GM12878 (cell line): ENCODE results near the gene TYROBP. TPM values are rescaled to one million over a fixed set of nuclear protein-coding genes. Genes with fewer than 3 reads are reported as not detected.

Source experiments
- ATAC-seq: fragments of 200-7000 bp; cut with Tn5 transposase; 3 replicates; pipeline ENCODE4 v1.9.1; 2020; ENCODE audit warnings: mild to moderate bottlenecking, moderate library complexity
- Bru-seq: library from RNA; stranded (reverse); fragments of 400-500 nt; gene quantifications from one replicate; lab custom pipeline; 2021; lab: Mats Ljungman, UMichigan
- BruChase-seq, 2 experiments: library from RNA; stranded (reverse); fragments of 400-500 nt; gene quantifications; one replicate each; lab custom pipeline; 2021; lab: Mats Ljungman, UMichigan
- BruUV-seq: library from RNA; stranded (reverse); fragments of 400-500 nt; replicated peaks from 2 replicates; lab custom pipeline; 2021; lab: Mats Ljungman, UMichigan
- CTCF ChIA-PET: fragments of 300-600 bp; sonication (Branson Sonifier 250); formaldehyde crosslinking; extraction: SDS; loops from one replicate; lab custom pipeline; 2021; ENCODE audit warnings: inconsistent platforms; lab: Yijun Ruan, JAX
- POLR2A ChIA-PET: fragments of 350-600 bp; formaldehyde crosslinking; extraction: SDS; loops from one replicate; lab custom pipeline; 2021; ENCODE audit warnings: inconsistent platforms; lab: Charles Lee
- RAD21 ChIA-PET: fragments of 300-600 bp; sonication (Branson Sonifier 250); formaldehyde crosslinking; loops from one replicate; lab custom pipeline; 2023; ENCODE audit warnings: antibody characterized with exemption; ENCODE audit not compliant: unreplicated experiment; lab: Charles Lee
- SMC1A ChIA-PET: fragments of 300-600 bp; sonication (Branson Sonifier 250); formaldehyde crosslinking; loops from one replicate; lab custom pipeline; 2023; ENCODE audit not compliant: unreplicated experiment, uncharacterized antibody; lab: Charles Lee
- DNase-seq: peaks from one replicate; pipeline ENCODE4 v3.0.0-alpha.2; 2011; ENCODE audit warnings: low read depth, low spot score
- FAIRE-seq: peaks from 3 replicates; lab custom pipeline; 2011; peaks lifted over from hg19 to GRCh38; lab: Jason Lieb, UNC
- H2AFZ ChIP-seq: 2 replicates; pipeline ENCODE4 v1.6.0; 2011; ENCODE audit warnings: low read depth, low read length, control low read depth; ENCODE audit not compliant: control insufficient read depth
- H3K27ac ChIP-seq: 2 replicates; pipeline ENCODE4 v1.5.1; 2011; ENCODE audit warnings: control low read depth; ENCODE audit not compliant: control insufficient read depth, insufficient read depth
- H3K27me3 ChIP-seq, 2 experiments: replicated peaks in 1 of 2; 2 replicates each; pipeline versions ENCODE4 v1.6.0 to v1.6.1; 2011; ENCODE audit warnings: low read length in 1 of 2; ENCODE audit not compliant: control insufficient read depth in 2 of 2, insufficient read depth in 2 of 2
- H3K36me3 ChIP-seq, 2 experiments: 2 replicates each; pipeline ENCODE4 v1.5.1; 2011; ENCODE audit warnings: low read length in 1 of 2; ENCODE audit not compliant: control insufficient read depth in 2 of 2, insufficient read depth in 2 of 2
- H3K4me1 ChIP-seq: 2 replicates; pipeline ENCODE4 v1.6.1; 2011; ENCODE audit warnings: mild to moderate bottlenecking, low read length, moderate library complexity, mixed read lengths; ENCODE audit not compliant: control insufficient read depth, insufficient read depth
- H3K4me2 ChIP-seq: 2 replicates; pipeline ENCODE4 v1.6.0; 2011; ENCODE audit warnings: control low read depth; ENCODE audit not compliant: control insufficient read depth, insufficient read depth
- H3K4me3 ChIP-seq: fragments of 200-600 bp; sonication (generic); 2 replicates; pipeline ENCODE4 v1.5.1; 2016
- H3K79me2 ChIP-seq: 2 replicates; pipeline ENCODE4 v1.6.0; 2011; ENCODE audit warnings: low read length; ENCODE audit not compliant: control insufficient read depth, insufficient read depth
- H3K9ac ChIP-seq: 2 replicates; pipeline ENCODE4 v1.8.0; 2011; ENCODE audit warnings: low read length, control low read depth, mixed read lengths; ENCODE audit not compliant: control insufficient read depth, insufficient read depth
- H3K9me3 ChIP-seq: replicated peaks from 3 replicates; pipeline ENCODE4 v1.5.1; 2011; ENCODE audit warnings: mild to moderate bottlenecking, low read length; ENCODE audit not compliant: control insufficient read depth, insufficient read depth
- H4K20me1 ChIP-seq: 2 replicates; pipeline ENCODE4 v1.6.0; 2011; ENCODE audit not compliant: control insufficient read depth, insufficient read depth
- ASH2L ChIP-seq: fragments of 300-600, 200-600 bp; sonication (generic); IDR thresholded peaks from 2 replicates; pipeline ENCODE4 v1.6.1; 2017; ENCODE audit warnings: low read depth, mild to moderate bottlenecking, borderline replicate concordance
- BHLHE40 ChIP-seq, 2 experiments: fragments of 450-650 bp in 1 of 2; IDR thresholded peaks; 2 replicates each; pipeline ENCODE4 v1.6.1; 2011 to 2017; ENCODE audit warnings: low read depth in 2 of 2, borderline replicate concordance in 1 of 2, improper control_type of control experiment in 1 of 2, low read length in 1 of 2, mild to moderate bottlenecking in 1 of 2
- CHD1 ChIP-seq: IDR thresholded peaks from 2 replicates; pipeline ENCODE4 v1.6.1; 2012; ENCODE audit warnings: low read depth, low read length, improper control_type of control experiment
- JUNB ChIP-seq: IDR thresholded peaks from 2 replicates; pipeline ENCODE4 v1.6.1; 2016; ENCODE audit warnings: antibody characterized with exemption, mild to moderate bottlenecking
- MEF2B ChIP-seq: fragments of 450-650 bp; IDR thresholded peaks from 2 replicates; pipeline ENCODE4 v1.6.1; 2018; ENCODE audit warnings: mild to moderate bottlenecking, moderate library complexity; ENCODE audit not compliant: partially characterized antibody, poor library complexity, severe bottlenecking
- SUPT20H ChIP-seq: IDR thresholded peaks from 2 replicates; pipeline ENCODE4 v1.6.1; 2011; ENCODE audit warnings: low read depth, mild to moderate bottlenecking, low read length, moderate library complexity, borderline replicate concordance; ENCODE audit not compliant: control insufficient read depth
- ZNF622 ChIP-seq: fragments of 450-650 bp; IDR thresholded peaks from 2 replicates; pipeline ENCODE4 v1.6.1; 2017; ENCODE audit warnings: mild to moderate bottlenecking, inconsistent platforms
- WGBS: methylation state at CpG from one replicate; pipeline ENCODE4 v1.1.6; 2016; ENCODE audit warnings: low lambda C conversion rate; ENCODE audit not compliant: insufficient replicate concordance, insufficient coverage; ENCODE audit errors: missing lambda C conversion rate; 5-methylcytosine and 5-hydroxymethylcytosine counted together
- in situ Hi-C: fragments of 300-500 bp; cut with MboI; formaldehyde crosslinking; loops from 9 replicates; pipeline ENCODE4 v1.14.3; 2018; ENCODE audit warnings: mixed read lengths
- intact Hi-C: fragments of 100-400 bp; cut with micrococcal nuclease; formaldehyde crosslinking; loops from one replicate; pipeline ENCODE4 v1.14.2; 2022; ENCODE audit not compliant: unreplicated experiment
- long read RNA-seq, 2 experiments: library from polyadenylated mRNA; unstranded; transcript quantifications; one replicate each; pipeline ENCODE4 v2.0.0, GENCODE V29; 2019 to 2020
- polyA minus RNA-seq, 3 experiments: library from RNA; depleted of rRNA, polyadenylated mRNA; stranded (reverse); fragments of >200 nt; gene quantifications; 2 replicates each; pipeline ENCODE4 v1.2.3, GENCODE V29; 2011
- polyA plus RNA-seq, 11 experiments: library from polyadenylated mRNA; depleted of rRNA in 4 of 11; unstranded in 6 of 11; stranded (reverse) in 5 of 11; fragments of >200 nt; fragmentation: Nextera tagmentation in 4 of 11; fragmentation: Illumina TruSeq in 1 of 11; extraction: Ambion mirVana in 4 of 11; extraction: Trizol in 1 of 11; gene quantifications; 1 replicate in 1 of 11; 2 replicates in 10 of 11; pipeline versions ENCODE4 v1.2.1 to v1.2.3, GENCODE V29; 2011 to 2016; ENCODE audit warnings: inconsistent platforms in 2 of 11, missing spikeins in 2 of 11, low read depth in 1 of 11
- total RNA-seq, 4 experiments: library from RNA; depleted of rRNA in 3 of 4; stranded (reverse); fragments of >200 nt in 3 of 4; fragmentation: Illumina TruSeq in 1 of 4; extraction: Trizol in 1 of 4; gene quantifications; 2 replicates each; pipeline versions ENCODE4 v1.2.1 to v1.2.3, GENCODE V29; 2013 to 2021
- TF ChIP-seq, protein P1 (sequence below): IDR thresholded peaks from 2 replicates; pipeline ENCODE4 v1.6.1; 2011; ENCODE audit warnings: low read depth, low read length, improper control_type of control experiment, borderline replicate concordance
- TF ChIP-seq, protein P2 (sequence below): fragments of 450-650 bp; IDR thresholded peaks from 2 replicates; pipeline ENCODE4 v1.6.1; 2016; ENCODE audit warnings: mild to moderate bottlenecking
- TF ChIP-seq, protein P3 (sequence below): fragments of 450-650 bp; IDR thresholded peaks from 2 replicates; pipeline ENCODE4 v1.6.1; 2017; ENCODE audit warnings: borderline replicate concordance
- TF ChIP-seq, protein P4 (sequence below): fragments of 450-650 bp; IDR thresholded peaks from 2 replicates; pipeline ENCODE4 v1.6.1; 2018; ENCODE audit warnings: mild to moderate bottlenecking, low read depth, moderate library complexity; ENCODE audit not compliant: partially characterized antibody

TYROBP gene
- total RNA-seq (2013; cell fraction: nucleolus; rRNA removed): not detected in 2 replicates
- total RNA-seq (2014; rRNA removed) (0.44 and 0.62 TPM in 2 replicates), total RNA-seq (2014; rRNA removed; fragmentation: Illumina TruSeq; extraction: Trizol) (0.36 and 0.41 TPM in 2 replicates), total RNA-seq (2021) (0.40 and 0.54 TPM in 2 replicates), polyA plus RNA-seq (2011; rRNA removed) (not detected in 2 replicates), polyA plus RNA-seq (2014; fragmentation: Illumina TruSeq; extraction: Trizol) (0.78 TPM in 1 of 2 replicates, not detected in the other), polyA plus RNA-seq (2014; fragmentation: Nextera tagmentation; extraction: Ambion mirVana) (under 1 TPM in 1 of 2 experiments, not detected in 1; 0.33 TPM), polyA plus RNA-seq (2014; rRNA removed) (1.4 and 2.4 TPM in 2 replicates), polyA plus RNA-seq (2016; fragmentation: Nextera tagmentation; extraction: Ambion mirVana) (under 1 TPM; 0.54 to 0.62 TPM), polyA minus RNA-seq (2011; rRNA and poly(A)+ RNA removed) (not detected in 2 replicates), Bru-seq, nascent RNA (percentile 19 among the genes with signal in this experiment), BruChase-seq, experiment 1, labeled RNA remaining after a 6-hour chase (percentile 19 among the genes with signal in this experiment), BruChase-seq, experiment 2, labeled RNA remaining after a 2-hour chase (percentile 16 among the genes with signal in this experiment)
- polyA plus RNA-seq (2011; ENCODE audit: low read depth): not detected
- 0.27 TPM in 1 of 2 replicates, not detected in the other for polyA plus RNA-seq (2011; cell fraction: cytosol; rRNA removed)
- not detected in 2 replicates for polyA plus RNA-seq (2011; cell fraction: nucleus; rRNA removed)
- polyA plus RNA-seq (2012): not detected in 2 replicates
- polyA minus RNA-seq (2011; cell fraction: cytosol; rRNA and poly(A)+ RNA removed): not detected in 2 replicates
- not detected in 2 replicates for polyA minus RNA-seq (2011; cell fraction: nucleus; rRNA and poly(A)+ RNA removed)
- long read RNA-seq, experiment 1: 0 reads
- long read RNA-seq, experiment 2: 0 reads

DNA sequence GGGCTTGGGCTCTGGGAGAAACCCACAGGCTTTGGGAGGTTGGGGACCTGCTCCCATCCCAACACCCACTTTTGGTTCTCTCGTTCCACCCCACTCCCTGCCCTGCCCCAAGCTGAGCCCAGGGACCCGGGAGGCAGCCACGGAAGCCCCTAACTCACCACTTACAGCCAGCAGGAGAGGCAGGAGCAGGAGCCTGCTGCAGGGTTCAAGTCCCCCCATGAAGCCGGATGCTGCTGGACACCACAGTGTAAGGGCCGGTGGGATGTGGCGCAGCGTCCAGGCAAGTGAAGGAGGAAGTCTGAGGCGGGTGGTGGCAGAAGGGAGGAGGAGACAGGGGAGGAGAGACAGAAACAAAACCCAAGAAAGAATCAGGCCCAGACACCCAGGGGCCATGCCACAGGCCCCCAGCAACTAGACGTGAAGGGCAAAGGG, at the start of gene TYROBP:
TYROBP (minus strand) TSS at position 286 of the 432 bp plus-strand sequence; CDS start at position 219, 67 bp downstream.
- ChIA-PET CTCF (interaction anchor here (1.0 to 1.7 kb wide), 2 partner anchors 23 to 359 kb away, joined by 3 to 7 read pairs; no protein-coding TSS in a partner anchor), SMC1A (interaction anchor here (1.0 to 1.3 kb wide), 2 partner anchors 7 to 15 kb away, joined by 3 read pairs; no protein-coding TSS in a partner anchor), RAD21 (no interaction called here), POLR2A (interaction anchor here (0.7 to 1.1 kb wide), 2 partner anchors 14 to 24 kb away, joined by 3 read pairs; no protein-coding TSS in a partner anchor)
- Histone ChIP-seq H3K9ac (peak within 1 kb of the TSS; percentile 67; the same call in 1 of the 2 replicates), H2AFZ (peak within 1 kb of the TSS; percentile 89; the same call in 1 of the 2 replicates), H3K27me3 (no peaks in the 10 kb centered on the region), H3K4me3 (no peak within 1 kb of the TSS), H3K9me3 (no peaks in the 10 kb centered on the region), H4K20me1 (no peaks in the 10 kb centered on the region), H3K4me2 (peak within 1 kb of the TSS; percentile 84; the same call in 1 of the 2 replicates), H3K4me1 (peaks cover 53% of the 10 kb centered on the region), H3K36me3 (no peaks in the 10 kb centered on the region), H3K79me2 (no peaks in the 10 kb centered on the region; the same call in 1 of the 2 replicates), H3K27ac (peak within 1 kb of the TSS; percentile 88)
- FAIRE-seq (no peak), DNase-seq (no peak), ATAC-seq (no peak)
- in situ Hi-C loops (loop anchor here (10.0 kb wide), 1 partner anchor 573 kb away; no protein-coding TSS in a partner anchor), intact Hi-C loops (no loop called here)
- BruUV-seq: no TSS peak
- TF ChIP-seq ASH2L (no peak), CHD1 (no peak), ZNF622 (no peak), JUNB (no peak), SUPT20H (no peak), BHLHE40 (IDR thresholded peaks at IDR 0.05; ENCODE audit: borderline replicate concordance in 1 of 2, low read depth in 2 of 2, low read length in 1 of 2) (no peak), MEF2B (no peak)
- TF ChIP-seq, protein P1, sequence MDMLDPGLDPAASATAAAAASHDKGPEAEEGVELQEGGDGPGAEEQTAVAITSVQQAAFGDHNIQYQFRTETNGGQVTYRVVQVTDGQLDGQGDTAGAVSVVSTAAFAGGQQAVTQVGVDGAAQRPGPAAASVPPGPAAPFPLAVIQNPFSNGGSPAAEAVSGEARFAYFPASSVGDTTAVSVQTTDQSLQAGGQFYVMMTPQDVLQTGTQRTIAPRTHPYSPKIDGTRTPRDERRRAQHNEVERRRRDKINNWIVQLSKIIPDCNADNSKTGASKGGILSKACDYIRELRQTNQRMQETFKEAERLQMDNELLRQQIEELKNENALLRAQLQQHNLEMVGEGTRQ: no peak
- TF ChIP-seq, protein P2, sequence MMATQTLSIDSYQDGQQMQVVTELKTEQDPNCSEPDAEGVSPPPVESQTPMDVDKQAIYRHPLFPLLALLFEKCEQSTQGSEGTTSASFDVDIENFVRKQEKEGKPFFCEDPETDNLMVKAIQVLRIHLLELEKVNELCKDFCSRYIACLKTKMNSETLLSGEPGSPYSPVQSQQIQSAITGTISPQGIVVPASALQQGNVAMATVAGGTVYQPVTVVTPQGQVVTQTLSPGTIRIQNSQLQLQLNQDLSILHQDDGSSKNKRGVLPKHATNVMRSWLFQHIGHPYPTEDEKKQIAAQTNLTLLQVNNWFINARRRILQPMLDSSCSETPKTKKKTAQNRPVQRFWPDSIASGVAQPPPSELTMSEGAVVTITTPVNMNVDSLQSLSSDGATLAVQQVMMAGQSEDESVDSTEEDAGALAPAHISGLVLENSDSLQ: no peak
- TF ChIP-seq, protein P3, sequence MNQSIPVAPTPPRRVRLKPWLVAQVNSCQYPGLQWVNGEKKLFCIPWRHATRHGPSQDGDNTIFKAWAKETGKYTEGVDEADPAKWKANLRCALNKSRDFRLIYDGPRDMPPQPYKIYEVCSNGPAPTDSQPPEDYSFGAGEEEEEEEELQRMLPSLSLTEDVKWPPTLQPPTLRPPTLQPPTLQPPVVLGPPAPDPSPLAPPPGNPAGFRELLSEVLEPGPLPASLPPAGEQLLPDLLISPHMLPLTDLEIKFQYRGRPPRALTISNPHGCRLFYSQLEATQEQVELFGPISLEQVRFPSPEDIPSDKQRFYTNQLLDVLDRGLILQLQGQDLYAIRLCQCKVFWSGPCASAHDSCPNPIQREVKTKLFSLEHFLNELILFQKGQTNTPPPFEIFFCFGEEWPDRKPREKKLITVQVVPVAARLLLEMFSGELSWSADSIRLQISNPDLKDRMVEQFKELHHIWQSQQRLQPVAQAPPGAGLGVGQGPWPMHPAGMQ: no peak
- TF ChIP-seq, protein P4, sequence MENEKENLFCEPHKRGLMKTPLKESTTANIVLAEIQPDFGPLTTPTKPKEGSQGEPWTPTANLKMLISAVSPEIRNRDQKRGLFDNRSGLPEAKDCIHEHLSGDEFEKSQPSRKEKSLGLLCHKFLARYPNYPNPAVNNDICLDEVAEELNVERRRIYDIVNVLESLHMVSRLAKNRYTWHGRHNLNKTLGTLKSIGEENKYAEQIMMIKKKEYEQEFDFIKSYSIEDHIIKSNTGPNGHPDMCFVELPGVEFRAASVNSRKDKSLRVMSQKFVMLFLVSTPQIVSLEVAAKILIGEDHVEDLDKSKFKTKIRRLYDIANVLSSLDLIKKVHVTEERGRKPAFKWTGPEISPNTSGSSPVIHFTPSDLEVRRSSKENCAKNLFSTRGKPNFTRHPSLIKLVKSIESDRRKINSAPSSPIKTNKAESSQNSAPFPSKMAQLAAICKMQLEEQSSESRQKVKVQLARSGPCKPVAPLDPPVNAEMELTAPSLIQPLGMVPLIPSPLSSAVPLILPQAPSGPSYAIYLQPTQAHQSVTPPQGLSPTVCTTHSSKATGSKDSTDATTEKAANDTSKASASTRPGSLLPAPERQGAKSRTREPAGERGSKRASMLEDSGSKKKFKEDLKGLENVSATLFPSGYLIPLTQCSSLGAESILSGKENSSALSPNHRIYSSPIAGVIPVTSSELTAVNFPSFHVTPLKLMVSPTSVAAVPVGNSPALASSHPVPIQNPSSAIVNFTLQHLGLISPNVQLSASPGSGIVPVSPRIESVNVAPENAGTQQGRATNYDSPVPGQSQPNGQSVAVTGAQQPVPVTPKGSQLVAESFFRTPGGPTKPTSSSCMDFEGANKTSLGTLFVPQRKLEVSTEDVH: no peak
- 90% methylated on average over 9 of the region's 9 CpGs for WGBS
